ENCODE data around the gene HSPB9.

Gene HSPB9

GRCh38 chr17:42117397-42118125 is 5.0 kb upstream of the HSPB9 start:
- no peak for DNase-seq (ENCODE audit: extremely low read depth, insufficient read length)
- Histone ChIP-seq H3K27me3 (replicated peaks; ENCODE audit: control insufficient read depth, insufficient read depth, low read length) (no peaks in the 10 kb centered on the region), H3K36me3 (ENCODE audit: control insufficient read depth, insufficient read depth, low read length) (peaks cover 14% of the 10 kb centered on the region), H3K4me3 (replicated peaks; ENCODE audit: low read depth, low read length) (no peak overlapping the region)
- no peak for TF ChIP-seq CTCF (IDR thresholded peaks at IDR 0.05; ENCODE audit: insufficient read depth, low read length, poor library complexity, severe bottlenecking)

GRCh38 chr17:42118126-42118510 is 4.5 kb upstream of the HSPB9 start:
- H3K36me3 ChIP-seq (ENCODE audit: control insufficient read depth, insufficient read depth, low read length): peaks cover 15% of the 10 kb centered on the region
- H3K4me3 ChIP-seq (replicated peaks; ENCODE audit: low read depth, low read length): no peak overlapping the region
- H3K27me3 ChIP-seq (replicated peaks; ENCODE audit: control insufficient read depth, insufficient read depth, low read length): no peaks in the 10 kb centered on the region
- TF ChIP-seq CTCF (IDR thresholded peaks at IDR 0.05; ENCODE audit: insufficient read depth, low read length, poor library complexity, severe bottlenecking): no peak
- no peak for DNase-seq (ENCODE audit: extremely low read depth, insufficient read length)

GRCh38 chr17:42118545-42118944 is 4.1 kb upstream of the HSPB9 start:
- TF ChIP-seq CTCF (IDR thresholded peaks at IDR 0.05; ENCODE audit: insufficient read depth, low read length, poor library complexity, severe bottlenecking): peak; percentile 56
- DNase-seq (ENCODE audit: extremely low read depth, insufficient read length): no peak

GRCh38 chr17:42119301-42119700 is 3.3 kb upstream of the HSPB9 start:
- H3K27me3 ChIP-seq (replicated peaks; ENCODE audit: control insufficient read depth, insufficient read depth, low read length): no peaks in the 10 kb centered on the region
- peaks cover 15% of the 10 kb centered on the region for H3K36me3 ChIP-seq (ENCODE audit: control insufficient read depth, insufficient read depth, low read length)
- TF ChIP-seq CTCF (IDR thresholded peaks at IDR 0.05; ENCODE audit: insufficient read depth, low read length, poor library complexity, severe bottlenecking): no peak
- no peak overlapping the region for H3K4me3 ChIP-seq (replicated peaks; ENCODE audit: low read depth, low read length)
- no peak for DNase-seq (ENCODE audit: extremely low read depth, insufficient read length)

More at GRCh38 chr17:42118545-42118944, 4.1 kb upstream of the HSPB9 start:
- peaks cover 15% of the 10 kb centered on the region for H3K36me3 ChIP-seq (ENCODE audit: control insufficient read depth, insufficient read depth, low read length)
- H3K4me3 ChIP-seq (replicated peaks; ENCODE audit: low read depth, low read length): no peak overlapping the region
- H3K27me3 ChIP-seq (replicated peaks; ENCODE audit: control insufficient read depth, insufficient read depth, low read length): no peaks in the 10 kb centered on the region

GRCh38 chr17:42120161-42120769 is 2.3 kb upstream of the HSPB9 start:
- TF ChIP-seq CTCF (IDR thresholded peaks at IDR 0.05; ENCODE audit: insufficient read depth, low read length, poor library complexity, severe bottlenecking): no peak
- peaks cover 16% of the 10 kb centered on the region for H3K36me3 ChIP-seq (ENCODE audit: control insufficient read depth, insufficient read depth, low read length)
- H3K27me3 ChIP-seq (replicated peaks; ENCODE audit: control insufficient read depth, insufficient read depth, low read length): no peaks in the 10 kb centered on the region
- peak overlapping the region; percentile 78 for H3K4me3 ChIP-seq (replicated peaks; ENCODE audit: low read depth, low read length)
- no peak for DNase-seq (ENCODE audit: extremely low read depth, insufficient read length)
